ENCODE measurements around the gene PHACTR3. TPM values are rescaled to one million over a fixed set of nuclear protein-coding genes. Genes with fewer than 3 reads are reported as not detected.
A peak's percentile ranks its signal among the peaks of the same experiment; 100 is the strongest.

The PHACTR3 gene
- total RNA-seq, 1 donor from 2014 or later: not detected

DNA sequence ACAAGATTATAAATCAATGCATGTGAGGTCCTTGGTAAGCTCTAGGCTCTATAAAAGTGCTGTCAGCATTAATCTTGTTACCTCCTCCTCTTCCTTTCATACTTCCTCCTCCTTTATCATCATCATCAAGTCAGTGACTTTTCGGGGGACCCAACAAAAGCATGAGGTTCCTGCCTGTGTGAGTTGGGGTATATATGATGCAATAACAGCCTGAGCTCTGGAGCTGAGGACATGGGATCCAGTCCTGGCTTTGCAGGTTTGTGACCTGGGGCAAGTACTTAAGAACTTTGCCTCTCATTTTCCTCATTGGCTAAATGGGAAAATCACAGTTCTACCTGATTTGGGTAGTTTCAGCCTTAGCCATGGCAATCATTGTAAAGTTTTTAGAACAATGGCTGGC lies 7.1 kb upstream of the PHACTR3 start:
- Mint-ChIP-seq H3K9me3 (ENCODE audit: low read depth) (no peaks in the 10 kb centered on the region), H3K4me3 (ENCODE audit: unreplicated experiment) (no peak overlapping the region), H3K36me3 (ENCODE audit: low read depth) (no peaks in the 10 kb centered on the region), H3K27me3 (ENCODE audit: low read depth) (peaks cover 60% of the 10 kb centered on the region), H3K4me1 (ENCODE audit: low read depth) (no peaks in the 10 kb centered on the region), H3K27ac (ENCODE audit: unreplicated experiment) (no peak overlapping the region)
- TF ChIP-seq, protein P1, sequence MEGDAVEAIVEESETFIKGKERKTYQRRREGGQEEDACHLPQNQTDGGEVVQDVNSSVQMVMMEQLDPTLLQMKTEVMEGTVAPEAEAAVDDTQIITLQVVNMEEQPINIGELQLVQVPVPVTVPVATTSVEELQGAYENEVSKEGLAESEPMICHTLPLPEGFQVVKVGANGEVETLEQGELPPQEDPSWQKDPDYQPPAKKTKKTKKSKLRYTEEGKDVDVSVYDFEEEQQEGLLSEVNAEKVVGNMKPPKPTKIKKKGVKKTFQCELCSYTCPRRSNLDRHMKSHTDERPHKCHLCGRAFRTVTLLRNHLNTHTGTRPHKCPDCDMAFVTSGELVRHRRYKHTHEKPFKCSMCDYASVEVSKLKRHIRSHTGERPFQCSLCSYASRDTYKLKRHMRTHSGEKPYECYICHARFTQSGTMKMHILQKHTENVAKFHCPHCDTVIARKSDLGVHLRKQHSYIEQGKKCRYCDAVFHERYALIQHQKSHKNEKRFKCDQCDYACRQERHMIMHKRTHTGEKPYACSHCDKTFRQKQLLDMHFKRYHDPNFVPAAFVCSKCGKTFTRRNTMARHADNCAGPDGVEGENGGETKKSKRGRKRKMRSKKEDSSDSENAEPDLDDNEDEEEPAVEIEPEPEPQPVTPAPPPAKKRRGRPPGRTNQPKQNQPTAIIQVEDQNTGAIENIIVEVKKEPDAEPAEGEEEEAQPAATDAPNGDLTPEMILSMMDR (IDR thresholded peaks at IDR 0.05): no peak
- DNase-seq (ENCODE audit: low spot score): no peak

DNA sequence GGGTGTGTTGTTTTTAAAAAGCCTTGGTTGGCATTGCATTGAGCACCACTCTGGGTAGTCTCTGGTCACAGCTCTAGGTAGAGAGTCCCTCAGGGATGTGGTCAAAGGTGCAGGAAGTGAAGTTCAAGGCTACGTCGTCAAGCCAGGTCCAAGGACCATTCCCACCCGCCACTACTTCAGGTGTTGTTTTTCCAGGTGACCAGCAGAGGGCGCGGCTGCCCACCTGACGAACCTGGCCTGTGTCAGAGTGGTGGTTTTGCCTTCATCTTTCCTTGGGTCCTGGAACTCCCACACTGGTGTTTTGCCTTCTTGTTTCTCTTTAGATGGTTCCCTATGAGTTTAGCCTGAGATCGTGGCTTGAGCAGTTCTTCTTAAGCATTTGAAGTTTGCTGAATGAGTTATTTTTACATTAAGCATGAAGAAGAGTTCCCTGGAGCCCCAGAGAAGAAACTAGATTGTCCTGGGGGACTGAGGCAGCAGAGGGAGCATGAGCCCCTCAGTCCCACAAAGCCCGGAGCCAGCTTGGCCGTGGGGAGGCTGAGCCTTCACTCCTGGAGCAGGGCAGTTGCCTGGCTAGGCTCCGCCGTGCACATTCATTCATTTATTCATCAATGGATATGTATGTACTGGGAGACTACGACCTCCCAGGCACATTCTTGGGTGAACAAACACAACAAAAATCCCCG lies 5.6 kb upstream of the PHACTR3 start:
- Mint-ChIP-seq H3K27me3 (ENCODE audit: low read depth) (peaks cover 66% of the 10 kb centered on the region), H3K9me3 (ENCODE audit: low read depth) (no peaks in the 10 kb centered on the region), H3K36me3 (ENCODE audit: low read depth) (no peaks in the 10 kb centered on the region), H3K4me1 (ENCODE audit: low read depth) (no peaks in the 10 kb centered on the region), H3K27ac (ENCODE audit: unreplicated experiment) (no peak overlapping the region), H3K4me3 (ENCODE audit: unreplicated experiment) (no peak overlapping the region)
- no peak for DNase-seq (ENCODE audit: low spot score)
- TF ChIP-seq, protein P1 (IDR thresholded peaks at IDR 0.05): peak; percentile 79

DNA sequence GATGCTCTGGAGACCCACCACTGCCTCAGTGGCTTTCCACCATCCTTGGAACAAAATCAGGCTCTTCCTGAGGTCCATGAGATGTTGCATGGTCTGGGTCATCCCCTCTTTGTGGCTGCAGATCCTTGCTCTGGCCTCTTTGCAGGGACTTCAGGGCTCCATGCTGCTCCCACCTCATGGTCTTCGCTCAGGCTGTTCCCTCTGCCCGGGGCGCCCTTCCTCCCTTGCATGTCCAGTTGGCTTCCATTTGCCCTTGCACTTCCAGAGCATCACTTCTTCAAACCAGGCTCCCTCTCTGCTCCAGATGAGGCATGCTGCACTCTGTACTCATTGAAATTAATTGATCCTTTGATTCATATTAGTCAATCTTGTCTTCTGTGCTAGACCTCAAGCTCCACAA lies 4.4 kb upstream of the PHACTR3 start:
- peaks cover 60% of the 10 kb centered on the region for H3K27me3 Mint-ChIP-seq (ENCODE audit: low read depth)
- no peaks in the 10 kb centered on the region for H3K36me3 Mint-ChIP-seq (ENCODE audit: low read depth)
- H3K9me3 Mint-ChIP-seq (ENCODE audit: low read depth): no peaks in the 10 kb centered on the region
- DNase-seq (ENCODE audit: low spot score): no peak
- no peak overlapping the region for H3K4me3 Mint-ChIP-seq (ENCODE audit: unreplicated experiment)
- TF ChIP-seq, protein P1 (IDR thresholded peaks at IDR 0.05): no peak
- H3K4me1 Mint-ChIP-seq (ENCODE audit: low read depth): no peaks in the 10 kb centered on the region
- no peak overlapping the region for H3K27ac Mint-ChIP-seq (ENCODE audit: unreplicated experiment)

DNA sequence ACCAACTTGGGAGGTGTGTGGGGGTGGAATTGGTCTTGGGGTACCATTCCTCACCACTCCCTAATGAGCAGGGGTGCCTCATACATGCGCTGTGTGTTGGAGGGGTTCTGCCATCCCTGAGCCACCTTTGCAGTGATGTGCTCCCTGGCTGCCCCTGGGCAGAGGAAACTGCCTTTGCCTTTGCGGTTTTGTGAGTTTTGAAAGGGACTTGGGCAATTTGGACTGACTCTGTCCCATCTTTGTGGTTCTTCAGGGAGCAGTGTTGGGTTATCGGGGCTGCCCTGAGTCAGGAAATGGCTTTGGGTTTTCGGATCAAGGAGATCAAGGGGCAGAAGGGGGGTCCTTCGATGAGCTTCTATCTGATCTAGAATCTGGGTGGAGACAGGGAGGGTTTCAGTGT lies 3.9 kb upstream of the PHACTR3 start:
- Mint-ChIP-seq H3K4me1 (ENCODE audit: low read depth) (no peaks in the 10 kb centered on the region), H3K27me3 (ENCODE audit: low read depth) (peaks cover 58% of the 10 kb centered on the region), H3K27ac (ENCODE audit: unreplicated experiment) (no peak overlapping the region), H3K4me3 (ENCODE audit: unreplicated experiment) (no peak overlapping the region), H3K9me3 (ENCODE audit: low read depth) (no peaks in the 10 kb centered on the region), H3K36me3 (ENCODE audit: low read depth) (no peaks in the 10 kb centered on the region)
- no peak for DNase-seq (ENCODE audit: low spot score)
- TF ChIP-seq, protein P1 (IDR thresholded peaks at IDR 0.05): no peak

DNA sequence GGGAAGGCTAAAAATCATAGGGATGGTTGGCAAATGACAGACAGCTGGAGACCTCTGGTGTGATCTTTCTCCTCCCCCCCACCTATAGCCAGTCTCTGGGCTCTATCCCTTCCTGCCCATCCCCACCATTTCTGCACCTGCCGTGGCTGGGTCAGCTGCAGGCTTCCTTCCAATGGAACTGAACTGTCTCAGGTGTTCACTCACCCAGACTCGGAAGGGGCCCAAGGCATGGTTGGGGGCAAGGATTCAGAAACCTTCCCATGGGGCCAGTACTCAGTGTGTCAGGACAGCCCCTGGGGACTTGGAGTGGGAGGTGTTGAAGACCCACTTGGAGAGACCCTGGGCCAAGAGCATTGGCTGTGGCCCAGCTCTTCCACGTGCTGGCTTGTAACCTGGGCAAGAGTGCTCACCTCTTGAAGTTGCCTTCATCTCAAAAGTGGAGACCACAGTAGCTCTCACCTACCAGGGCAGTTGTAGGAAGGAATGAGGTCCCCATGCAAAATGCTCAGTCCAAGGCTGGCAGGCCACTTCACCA lies 1.7 kb upstream of the PHACTR3 start:
- Mint-ChIP-seq H3K4me3 (ENCODE audit: unreplicated experiment) (no peak overlapping the region), H3K27ac (ENCODE audit: unreplicated experiment) (no peak overlapping the region), H3K9me3 (ENCODE audit: low read depth) (no peaks in the 10 kb centered on the region), H3K4me1 (ENCODE audit: low read depth) (no peaks in the 10 kb centered on the region), H3K27me3 (ENCODE audit: low read depth) (peaks cover 70% of the 10 kb centered on the region), H3K36me3 (ENCODE audit: low read depth) (no peaks in the 10 kb centered on the region)
- TF ChIP-seq, protein P1 (IDR thresholded peaks at IDR 0.05): no peak
- no peak for DNase-seq (ENCODE audit: low spot score)
